GM10266 (cell line): ENCODE data around the gene ENTPD5.

Experiments
- DNase-seq: peaks from one replicate; pipeline ENCODE4 v3.0.0; 2012; ENCODE audit errors: extremely low spot score
- CTCF ChIP-seq: IDR thresholded peaks from 2 replicates; pipeline ENCODE4 v1.5.1; 2012; ENCODE audit warnings: mild to moderate bottlenecking, low read depth; ENCODE audit not compliant: control insufficient read depth, insufficient read depth; ENCODE audit errors: missing control alignments

ENTPD5 gene

GRCh38 chr14:73955674-73956073 is 63.4 kb downstream of the ENTPD5 start:
- DNase-seq = no peak
- no peak for TF ChIP-seq CTCF

GRCh38 chr14:73953731-73954130 is 65.4 kb downstream of the ENTPD5 start:
- no peak for DNase-seq
- no peak for TF ChIP-seq CTCF

- TF ChIP-seq CTCF = peak; percentile 34
- peak; percentile 85 for DNase-seq
These were observed 69.0 kb downstream of the ENTPD5 start, which contains the start of the genes COQ6 and FAM161B for GRCh38 chr14:73949752-73950734. Gene COQ6 (plus strand): TSS chr14:73950302. CDS start chr14:73950333, 31 bp downstream. Gene FAM161B (minus strand): TSS chr14:73950094. CDS start chr14:73950026, 68 bp downstream.

- no peak for DNase-seq
- no peak for TF ChIP-seq CTCF
These were observed 73.9 kb downstream of the ENTPD5 start for GRCh38 chr14:73945159-73945670.

GRCh38 chr14:73944432-73945158 is 74.5 kb downstream of the ENTPD5 start:
- no peak for TF ChIP-seq CTCF
- DNase-seq = no peak

- DNase-seq = no peak
- TF ChIP-seq CTCF = no peak
These were observed 76.0 kb downstream of the ENTPD5 start for GRCh38 chr14:73943083-73943482.
